ENCODE measurements around the gene SLC12A2. TPM values are rescaled to one million over a fixed set of nuclear protein-coding genes. Genes with fewer than 3 reads are reported as not detected.

The SLC12A2 gene
- total RNA-seq, 2 experiments from 2014 or later: 13.7 to 16.4 TPM

DNA sequence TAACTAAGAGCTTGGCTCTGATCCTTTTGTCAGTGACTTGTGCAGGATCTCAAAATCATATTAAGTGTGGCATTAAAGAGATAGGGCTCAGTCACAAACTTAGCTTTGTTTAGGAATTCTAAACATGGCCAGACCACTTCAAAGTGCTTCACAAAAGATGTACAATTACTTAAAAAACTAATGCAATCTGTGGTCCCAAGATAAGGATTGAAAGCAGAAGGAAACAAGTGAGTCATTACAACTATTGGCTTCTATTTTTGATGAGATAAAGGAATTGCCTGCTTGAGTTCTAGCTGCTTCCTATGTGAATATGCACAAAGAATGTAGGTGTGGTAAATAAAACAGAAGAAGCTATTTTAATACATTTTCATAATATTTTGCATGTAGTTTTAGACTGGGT is 44.9 kb upstream of the SLC12A2 start:
- H3K36me3 Mint-ChIP-seq (ENCODE audit: low read depth): peaks cover 43% of the 10 kb centered on the region

GRCh38 chr5:128040927-128041326 is 42.6 kb upstream of the SLC12A2 start:
- ChIA-PET CTCF (no interaction called here), POLR2A (interaction anchor here (0.7 kb wide), 1 partner anchor 13 kb away, joined by 3 read pairs; no protein-coding TSS in a partner anchor)
- Mint-ChIP-seq H3K27ac (no peak overlapping the region), H3K4me3 (no peak overlapping the region), H3K27me3 (no peaks in the 10 kb centered on the region), H3K36me3 (ENCODE audit: low read depth) (peaks cover 36% of the 10 kb centered on the region), H3K9me3 (no peaks in the 10 kb centered on the region), H3K4me1 (ENCODE audit: low read depth) (peaks cover 2% of the 10 kb centered on the region)
- DNase-seq (no peak), ATAC-seq (ENCODE audit: poor library complexity) (no peak)
- Histone ChIP-seq H3K27ac (ENCODE audit: low read depth in 1 of 2, low read length in 2 of 2) (no peak overlapping the region), H3K9me3 (ENCODE audit: control insufficient read depth in 1 of 2, insufficient read depth in 1 of 2, low read length in 2 of 2) (no peaks in the 10 kb centered on the region), H3K36me3 (ENCODE audit: insufficient read depth, low read length) (no peaks in the 10 kb centered on the region), H3K4me3 (ENCODE audit: low read length) (no peak overlapping the region), H3K4me1 (ENCODE audit: insufficient read depth, low read length) (no peaks in the 10 kb centered on the region), H3K27me3 (ENCODE audit: control insufficient read depth in 1 of 2, insufficient read depth in 2 of 2, low read length in 2 of 2) (no peaks in the 10 kb centered on the region)
- intact Hi-C loops (cut with DNase I, micrococcal nuclease): no loop called here
- TF ChIP-seq CTCF (IDR thresholded peaks at IDR 0.05): no peak

More for the DNA sequence above, 44.9 kb upstream of the SLC12A2 start:
- no peak for DNase-seq
- Histone ChIP-seq H3K36me3 (ENCODE audit: insufficient read depth, low read length) (no peaks in the 10 kb centered on the region), H3K4me1 (ENCODE audit: insufficient read depth, low read length) (no peaks in the 10 kb centered on the region), H3K4me3 (ENCODE audit: low read length) (no peak overlapping the region), H3K27ac (ENCODE audit: low read depth in 1 of 2, low read length in 2 of 2) (no peak overlapping the region), H3K9me3 (ENCODE audit: control insufficient read depth in 1 of 2, insufficient read depth in 1 of 2, low read length in 2 of 2) (no peaks in the 10 kb centered on the region), H3K27me3 (ENCODE audit: control insufficient read depth in 1 of 2, insufficient read depth in 2 of 2, low read length in 2 of 2) (no peaks in the 10 kb centered on the region)
- Mint-ChIP-seq H3K4me1 (ENCODE audit: low read depth) (no peaks in the 10 kb centered on the region), H3K27ac (no peak overlapping the region), H3K9me3 (no peaks in the 10 kb centered on the region), H3K27me3 (no peaks in the 10 kb centered on the region), H3K4me3 (no peak overlapping the region)
- intact Hi-C loops (cut with DNase I, micrococcal nuclease): no loop called here
- no peak for ATAC-seq (ENCODE audit: poor library complexity)
- ChIA-PET POLR2A (no interaction called here), CTCF (no interaction called here)
- no peak for TF ChIP-seq CTCF (IDR thresholded peaks at IDR 0.05)

GRCh38 chr5:128052780-128053179 is 30.8 kb upstream of the SLC12A2 start:
- Histone ChIP-seq H3K4me1 (ENCODE audit: insufficient read depth, low read length) (no peaks in the 10 kb centered on the region), H3K36me3 (ENCODE audit: insufficient read depth, low read length) (peaks cover 4% of the 10 kb centered on the region), H3K27ac (ENCODE audit: low read depth in 1 of 2, low read length in 2 of 2) (no peak overlapping the region), H3K9me3 (ENCODE audit: control insufficient read depth in 1 of 2, insufficient read depth in 1 of 2, low read length in 2 of 2) (no peaks in the 10 kb centered on the region), H3K27me3 (ENCODE audit: control insufficient read depth in 1 of 2, insufficient read depth in 2 of 2, low read length in 2 of 2) (no peaks in the 10 kb centered on the region), H3K4me3 (ENCODE audit: low read length) (no peak overlapping the region)
- H3K4me1 Mint-ChIP-seq (ENCODE audit: low read depth): peaks cover 3% of the 10 kb centered on the region
- H3K27me3 Mint-ChIP-seq: no peaks in the 10 kb centered on the region
- intact Hi-C loops (cut with DNase I, micrococcal nuclease): no loop called here
- ATAC-seq (ENCODE audit: poor library complexity) (no peak), DNase-seq (no peak)
- CTCF ChIA-PET: no interaction called here
- POLR2A ChIA-PET: no interaction called here
- peaks cover 7% of the 10 kb centered on the region for H3K9me3 Mint-ChIP-seq
- no peak for TF ChIP-seq CTCF (IDR thresholded peaks at IDR 0.05)
- H3K4me3 Mint-ChIP-seq: no peak overlapping the region
- H3K27ac Mint-ChIP-seq: no peak overlapping the region
- H3K36me3 Mint-ChIP-seq (ENCODE audit: low read depth): peaks cover 73% of the 10 kb centered on the region

Measured in CD4-positive, alpha-beta T cell (primary cell).